GM12878 (cell line): Measurements from ENCODE around the gene SPAAR. TPM values are rescaled to one million over a fixed set of nuclear protein-coding genes. Genes with fewer than 3 reads are reported as not detected.
A peak's percentile ranks its signal among the peaks of the same experiment; 100 is the strongest.

ENCODE experiments used
- ATAC-seq: fragments of 200-7000 bp; cut with Tn5 transposase; 3 replicates; pipeline ENCODE4 v1.9.1; 2020; ENCODE audit warnings: mild to moderate bottlenecking, moderate library complexity
- BruUV-seq: library from RNA; stranded (reverse); fragments of 400-500 nt; replicated peaks from 2 replicates; lab custom pipeline; 2021; lab: Mats Ljungman, UMichigan
- CTCF ChIA-PET: fragments of 300-600 bp; sonication (Branson Sonifier 250); formaldehyde crosslinking; extraction: SDS; loops from one replicate; lab custom pipeline; 2021; ENCODE audit warnings: inconsistent platforms; lab: Yijun Ruan, JAX
- POLR2A ChIA-PET: fragments of 350-600 bp; formaldehyde crosslinking; extraction: SDS; loops from one replicate; lab custom pipeline; 2021; ENCODE audit warnings: inconsistent platforms; lab: Charles Lee
- RAD21 ChIA-PET: fragments of 300-600 bp; sonication (Branson Sonifier 250); formaldehyde crosslinking; loops from one replicate; lab custom pipeline; 2023; ENCODE audit warnings: antibody characterized with exemption; ENCODE audit not compliant: unreplicated experiment; lab: Charles Lee
- SMC1A ChIA-PET: fragments of 300-600 bp; sonication (Branson Sonifier 250); formaldehyde crosslinking; loops from one replicate; lab custom pipeline; 2023; ENCODE audit not compliant: unreplicated experiment, uncharacterized antibody; lab: Charles Lee
- DNase-seq: peaks from one replicate; pipeline ENCODE4 v3.0.0-alpha.2; 2011; ENCODE audit warnings: low read depth, low spot score
- FAIRE-seq: peaks from 3 replicates; lab custom pipeline; 2011; peaks lifted over from hg19 to GRCh38; lab: Jason Lieb, UNC
- H2AFZ ChIP-seq: 2 replicates; pipeline ENCODE4 v1.6.0; 2011; ENCODE audit warnings: low read depth, low read length, control low read depth; ENCODE audit not compliant: control insufficient read depth
- H3K27ac ChIP-seq: 2 replicates; pipeline ENCODE4 v1.5.1; 2011; ENCODE audit warnings: control low read depth; ENCODE audit not compliant: control insufficient read depth, insufficient read depth
- H3K27me3 ChIP-seq, 2 experiments: replicated peaks in 1 of 2; 2 replicates each; pipeline versions ENCODE4 v1.6.0 to v1.6.1; 2011; ENCODE audit warnings: low read length in 1 of 2; ENCODE audit not compliant: control insufficient read depth in 2 of 2, insufficient read depth in 2 of 2
- H3K36me3 ChIP-seq, 2 experiments: 2 replicates each; pipeline ENCODE4 v1.5.1; 2011; ENCODE audit warnings: low read length in 1 of 2; ENCODE audit not compliant: control insufficient read depth in 2 of 2, insufficient read depth in 2 of 2
- H3K4me1 ChIP-seq: 2 replicates; pipeline ENCODE4 v1.6.1; 2011; ENCODE audit warnings: mild to moderate bottlenecking, low read length, moderate library complexity, mixed read lengths; ENCODE audit not compliant: control insufficient read depth, insufficient read depth
- H3K4me2 ChIP-seq: 2 replicates; pipeline ENCODE4 v1.6.0; 2011; ENCODE audit warnings: control low read depth; ENCODE audit not compliant: control insufficient read depth, insufficient read depth
- H3K4me3 ChIP-seq: fragments of 200-600 bp; sonication (generic); 2 replicates; pipeline ENCODE4 v1.5.1; 2016
- H3K79me2 ChIP-seq: 2 replicates; pipeline ENCODE4 v1.6.0; 2011; ENCODE audit warnings: low read length; ENCODE audit not compliant: control insufficient read depth, insufficient read depth
- H3K9ac ChIP-seq: 2 replicates; pipeline ENCODE4 v1.8.0; 2011; ENCODE audit warnings: low read length, control low read depth, mixed read lengths; ENCODE audit not compliant: control insufficient read depth, insufficient read depth
- H3K9me3 ChIP-seq: replicated peaks from 3 replicates; pipeline ENCODE4 v1.5.1; 2011; ENCODE audit warnings: mild to moderate bottlenecking, low read length; ENCODE audit not compliant: control insufficient read depth, insufficient read depth
- H4K20me1 ChIP-seq: 2 replicates; pipeline ENCODE4 v1.6.0; 2011; ENCODE audit not compliant: control insufficient read depth, insufficient read depth
- BCL11A ChIP-seq: IDR thresholded peaks from 2 replicates; pipeline ENCODE4 v1.6.1; 2011; ENCODE audit warnings: low read depth, low read length
- IKZF1 ChIP-seq: fragments of 450-650 bp; conservative IDR thresholded peaks from 2 replicates; pipeline ENCODE4 v1.6.1; 2017; ENCODE audit warnings: antibody characterized with exemption, mild to moderate bottlenecking
- NFIC ChIP-seq: IDR thresholded peaks from 2 replicates; pipeline ENCODE4 v1.6.1; 2012; ENCODE audit warnings: low read depth, mild to moderate bottlenecking, inconsistent platforms, low read length, moderate library complexity
- PAX5 ChIP-seq: IDR thresholded peaks from 2 replicates; pipeline ENCODE4 v1.6.1; 2011; ENCODE audit warnings: low read depth, low read length, borderline replicate concordance
- POLR2A ChIP-seq: IDR thresholded peaks from 2 replicates; pipeline ENCODE4 v1.6.1; 2011; ENCODE audit warnings: low read depth, mild to moderate bottlenecking, low read length
- RAD21 ChIP-seq: IDR thresholded peaks from 2 replicates; pipeline ENCODE4 v1.6.1; 2011; ENCODE audit warnings: mild to moderate bottlenecking, low read depth, low read length, moderate library complexity; ENCODE audit not compliant: insufficient read depth
- REST ChIP-seq: IDR thresholded peaks from 2 replicates; pipeline ENCODE4 v1.6.1; 2012; ENCODE audit warnings: mild to moderate bottlenecking, low read depth, low read length
- RUNX3 ChIP-seq: IDR thresholded peaks from 2 replicates; pipeline ENCODE4 v1.6.1; 2012; ENCODE audit warnings: low read length, inconsistent platforms
- SIX5 ChIP-seq: IDR thresholded peaks from 2 replicates; pipeline ENCODE4 v1.6.1; 2011; ENCODE audit warnings: mild to moderate bottlenecking, low read depth, low read length, moderate library complexity; ENCODE audit not compliant: severe bottlenecking
- SREBF2 ChIP-seq: IDR thresholded peaks from 2 replicates; pipeline ENCODE4 v1.6.1; 2012; ENCODE audit warnings: mild to moderate bottlenecking, low read length
- STAT1 ChIP-seq: fragments of 450-650 bp; conservative IDR thresholded peaks from 2 replicates; pipeline ENCODE4 v1.6.1; 2014; ENCODE audit warnings: antibody characterized with exemption, mild to moderate bottlenecking
- TBL1XR1 ChIP-seq: IDR thresholded peaks from 2 replicates; pipeline ENCODE4 v1.6.1; 2012; ENCODE audit warnings: low read depth, low read length, improper control_type of control experiment
- WGBS: methylation state at CpG from one replicate; pipeline ENCODE4 v1.1.6; 2016; ENCODE audit warnings: low lambda C conversion rate; ENCODE audit not compliant: insufficient replicate concordance, insufficient coverage; ENCODE audit errors: missing lambda C conversion rate; 5-methylcytosine and 5-hydroxymethylcytosine counted together
- in situ Hi-C: fragments of 300-500 bp; cut with MboI; formaldehyde crosslinking; loops from 9 replicates; pipeline ENCODE4 v1.14.3; 2018; ENCODE audit warnings: mixed read lengths
- intact Hi-C: fragments of 100-400 bp; cut with micrococcal nuclease; formaldehyde crosslinking; loops from one replicate; pipeline ENCODE4 v1.14.2; 2022; ENCODE audit not compliant: unreplicated experiment
- polyA plus RNA-seq, 11 experiments: library from polyadenylated mRNA; depleted of rRNA in 4 of 11; unstranded in 6 of 11; stranded (reverse) in 5 of 11; fragments of >200 nt; fragmentation: Nextera tagmentation in 4 of 11; fragmentation: Illumina TruSeq in 1 of 11; extraction: Ambion mirVana in 4 of 11; extraction: Trizol in 1 of 11; gene quantifications; 1 replicate in 1 of 11; 2 replicates in 10 of 11; pipeline versions ENCODE4 v1.2.1 to v1.2.3, GENCODE V29; 2011 to 2016; ENCODE audit warnings: inconsistent platforms in 2 of 11, missing spikeins in 2 of 11, low read depth in 1 of 11
- total RNA-seq, 4 experiments: library from RNA; depleted of rRNA in 3 of 4; stranded (reverse); fragments of >200 nt in 3 of 4; fragmentation: Illumina TruSeq in 1 of 4; extraction: Trizol in 1 of 4; gene quantifications; 2 replicates each; pipeline versions ENCODE4 v1.2.1 to v1.2.3, GENCODE V29; 2013 to 2021

The SPAAR gene
- total and polyA plus RNA-seq, 10 of the 15 experiments (the other 5 are each of a cell fraction or from before 2014, with no cell fraction given): not detected

DNA sequence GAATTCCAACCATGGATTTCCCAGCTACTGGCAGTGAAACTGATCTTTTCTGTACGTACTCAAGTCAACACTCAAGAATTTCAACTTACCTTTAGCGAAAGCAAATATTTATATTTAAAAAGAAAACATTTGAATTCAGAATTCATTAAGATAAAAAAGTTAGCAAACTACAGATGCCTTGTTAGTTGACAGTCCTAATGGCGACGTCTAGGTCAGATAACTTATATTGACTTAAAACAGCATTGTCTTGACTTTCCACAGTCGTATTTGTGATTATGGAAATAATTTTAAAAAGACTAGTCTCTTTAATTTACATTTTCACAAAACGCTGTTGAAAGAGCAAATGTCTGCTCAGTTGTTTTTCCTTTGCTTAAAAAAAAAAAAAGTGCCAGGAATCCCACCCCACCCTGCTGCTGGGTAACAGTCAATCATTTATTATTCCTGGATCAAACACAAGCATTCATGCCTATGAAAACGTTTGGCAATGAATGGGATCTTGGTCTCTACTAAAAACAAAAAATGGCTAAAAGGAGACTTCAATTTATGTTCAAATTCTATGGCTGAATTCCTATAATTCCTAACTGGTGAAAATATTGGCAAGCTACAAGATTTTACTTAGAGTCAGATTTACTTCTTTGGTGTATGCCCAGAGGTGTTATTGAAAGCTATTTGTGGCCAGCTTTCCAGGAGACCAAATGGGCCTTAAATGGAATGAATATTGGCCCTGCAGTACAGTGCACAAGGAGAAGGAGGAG, 26.6 kb downstream of the SPAAR start:
- RAD21 ChIA-PET: no interaction called here
- H3K4me1 ChIP-seq: peaks cover 3% of the 10 kb centered on the region
- no peaks in the 10 kb centered on the region for H4K20me1 ChIP-seq
- no peak overlapping the region for H3K27ac ChIP-seq
- DNase-seq (no peak), ATAC-seq (no peak), FAIRE-seq (no peak)
- H3K4me2 ChIP-seq: no peak overlapping the region
- no peak overlapping the region for H3K4me3 ChIP-seq
- SMC1A ChIA-PET: no interaction called here
- WGBS: 55% methylated on average over 7 of the region's 7 CpGs
- POLR2A ChIA-PET: no interaction called here
- intact Hi-C loops: no loop called here
- BruUV-seq: no TSS peak
- no peak overlapping the region for H3K9ac ChIP-seq
- no peaks in the 10 kb centered on the region for H3K9me3 ChIP-seq
- CTCF ChIA-PET: interaction anchor here (0.8 to 1.8 kb wide), 2 partner anchors 10 to 61 kb away, joined by 3 to 5 read pairs; no protein-coding TSS in a partner anchor
- H3K27me3 ChIP-seq: no peaks in the 10 kb centered on the region
- in situ Hi-C loops: no loop called here
- H3K79me2 ChIP-seq: no peaks in the 10 kb centered on the region
- no peaks in the 10 kb centered on the region for H3K36me3 ChIP-seq
- H2AFZ ChIP-seq: no peak overlapping the region
- TF ChIP-seq RAD21: no peak
- TF ChIP-seq IKZF1: no peak
- no peak for TF ChIP-seq TBL1XR1
- TF ChIP-seq SREBF2: no peak
- no peak for TF ChIP-seq POLR2A
- no peak for TF ChIP-seq PAX5
- no peak for TF ChIP-seq STAT1
- no peak for TF ChIP-seq NFIC

- Histone ChIP-seq H2AFZ (no peak overlapping the region), H3K36me3 (no peaks in the 10 kb centered on the region), H3K27me3 (no peaks in the 10 kb centered on the region), H3K4me1 (peaks cover 3% of the 10 kb centered on the region), H4K20me1 (no peaks in the 10 kb centered on the region), H3K9me3 (no peaks in the 10 kb centered on the region), H3K27ac (no peak overlapping the region), H3K79me2 (no peaks in the 10 kb centered on the region), H3K4me2 (no peak overlapping the region), H3K9ac (no peak overlapping the region), H3K4me3 (no peak overlapping the region)
- in situ Hi-C loops: no loop called here
- SMC1A ChIA-PET: no interaction called here
- POLR2A ChIA-PET: no interaction called here
- no TSS peak for BruUV-seq
- DNase-seq (no peak), FAIRE-seq (no peak), ATAC-seq (peak; percentile 47)
- WGBS: 50% methylated on average over 2 of the region's 2 CpGs
- RAD21 ChIA-PET: no interaction called here
- intact Hi-C loops: no loop called here
- CTCF ChIA-PET: no interaction called here
- TF ChIP-seq REST: no peak
- TF ChIP-seq SIX5: no peak
- no peak for TF ChIP-seq BCL11A
- peak; percentile 75 for TF ChIP-seq RUNX3
Measured at GRCh38 chr9:35937227-35937626, 27.9 kb downstream of the SPAAR start.
